CD8-positive, alpha-beta memory T cell (primary cell): ENCODE measurements around the gene ZCCHC7. TPM values are rescaled to one million over a fixed set of nuclear protein-coding genes. Genes with fewer than 3 reads are reported as not detected.

Source experiments
- CTCF ChIA-PET: fragments of 350-600 bp; sonication (Branson Sonifier 250); formaldehyde crosslinking; loops from one replicate; lab custom pipeline; 2021; ENCODE audit warnings: antibody characterized with exemption; lab: Charles Lee
- POLR2A ChIA-PET: fragments of 350-600 bp; sonication (Branson Sonifier 250); formaldehyde crosslinking; loops from one replicate; lab custom pipeline; 2021; ENCODE audit warnings: antibody characterized with exemption; lab: Charles Lee
- DNase-seq, 5 donors: peaks; one replicate each; pipeline versions ENCODE4 v3.0.0 to v3.0.0-alpha.2; 2020 to 2022; ENCODE audit warnings: mixed read lengths in 1 of 5
- H3K27ac ChIP-seq: one replicate; pipeline ENCODE4 v1.7.0; 2013; ENCODE audit warnings: low read depth, mild to moderate bottlenecking, low read length, moderate library complexity
- H3K27me3 ChIP-seq: 2 replicates; pipeline ENCODE4 v1.7.0; 2013; ENCODE audit warnings: low read length, mild to moderate bottlenecking; ENCODE audit not compliant: insufficient read depth, poor library complexity, severe bottlenecking
- H3K36me3 ChIP-seq: 2 replicates; pipeline ENCODE4 v1.7.0; 2013; ENCODE audit warnings: mild to moderate bottlenecking, low read length, moderate library complexity; ENCODE audit not compliant: insufficient read depth
- H3K4me1 ChIP-seq: 2 replicates; pipeline ENCODE4 v1.7.0; 2013; ENCODE audit warnings: mild to moderate bottlenecking, low read length, moderate library complexity; ENCODE audit not compliant: insufficient read depth
- H3K4me3 ChIP-seq: 2 replicates; pipeline ENCODE4 v1.7.0; 2013; ENCODE audit warnings: mild to moderate bottlenecking, low read length
- H3K9me3 ChIP-seq: 2 replicates; pipeline ENCODE4 v1.7.0; 2013; ENCODE audit warnings: mild to moderate bottlenecking, low read length
- H3K27ac Mint-ChIP-seq, 8 donors: one replicate each; pipeline ENCODE4 v1.8.0; 2020 to 2021; ENCODE audit warnings: mixed read lengths in 8 of 8, mild to moderate bottlenecking in 6 of 8, inconsistent platforms in 3 of 8, moderate library complexity in 3 of 8
- H3K27me3 Mint-ChIP-seq, 2 donors: one replicate each; pipeline ENCODE4 v1.8.0; 2020 to 2021; ENCODE audit warnings: mixed read lengths in 2 of 2, mild to moderate bottlenecking in 1 of 2, moderate library complexity in 1 of 2
- H3K36me3 Mint-ChIP-seq, 3 donors: one replicate each; pipeline ENCODE4 v1.8.0; 2020 to 2021; ENCODE audit warnings: mixed read lengths in 3 of 3, inconsistent platforms in 1 of 3, mild to moderate bottlenecking in 1 of 3
- H3K4me1 Mint-ChIP-seq, 3 donors: one replicate each; pipeline ENCODE4 v1.8.0; 2020 to 2021; ENCODE audit warnings: mixed read lengths in 3 of 3, inconsistent platforms in 1 of 3, mild to moderate bottlenecking in 1 of 3
- H3K4me3 Mint-ChIP-seq, 7 donors: one replicate each; pipeline ENCODE4 v1.8.0; 2020 to 2021; ENCODE audit warnings: mixed read lengths in 7 of 7, mild to moderate bottlenecking in 6 of 7, moderate library complexity in 4 of 7, inconsistent platforms in 2 of 7
- H3K9me3 Mint-ChIP-seq, 5 donors: one replicate each; pipeline ENCODE4 v1.8.0; 2020 to 2022; ENCODE audit warnings: mixed read lengths in 5 of 5, mild to moderate bottlenecking in 3 of 5, moderate library complexity in 2 of 5, inconsistent platforms in 1 of 5
- polyA plus RNA-seq: library from polyadenylated mRNA; unstranded; fragments of 300-500 nt; fragmentation: Illumina TruSeq; gene quantifications from one replicate; pipeline ENCODE4 v1.2.3, GENCODE V29; 2021
- total RNA-seq, 2 experiments: library from RNA; stranded (reverse); gene quantifications; one replicate each; pipeline ENCODE4 v1.2.3, GENCODE V29; 2021

The ZCCHC7 gene
- total and polyA plus RNA-seq, 3 experiments from 2014 or later: 25.6 to 35.2 (median 27.1) TPM

DNA sequence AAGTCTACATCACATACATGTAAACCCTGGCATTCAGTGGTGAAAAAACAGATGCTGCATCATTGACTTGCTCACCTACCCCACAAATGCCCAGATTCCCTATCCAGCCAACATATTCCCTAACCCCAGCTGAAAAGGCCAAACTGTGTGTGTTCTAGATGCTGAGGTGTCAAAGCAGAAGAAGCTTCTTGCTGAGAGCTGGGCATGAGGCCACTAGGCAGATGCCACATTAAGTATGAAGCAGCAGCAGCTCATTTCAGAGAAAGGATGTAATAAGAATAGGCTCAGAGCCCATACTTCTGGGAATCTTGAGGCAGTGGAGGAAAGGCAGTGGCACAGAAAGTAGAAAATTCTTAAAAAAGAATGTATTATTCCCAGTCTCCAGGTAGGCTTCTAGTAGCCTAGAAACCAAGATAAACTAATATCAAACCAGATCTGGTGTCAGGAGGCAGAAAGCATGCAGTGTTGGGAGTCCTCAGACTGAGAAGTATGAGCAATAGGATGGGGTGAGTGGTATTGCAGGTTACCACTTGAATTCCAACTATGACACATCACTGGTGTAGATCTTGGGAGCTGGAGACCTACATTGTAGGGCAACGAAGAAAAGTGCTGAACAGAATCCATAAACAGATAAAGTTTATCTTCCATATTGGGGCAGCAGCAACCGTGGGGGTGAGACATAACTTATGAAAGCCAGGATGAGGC lies 230.3 kb downstream of the ZCCHC7 start:
- H3K9me3 ChIP-seq: no peaks in the 10 kb centered on the region
- DNase-seq: no peak
- no peak overlapping the region for H3K4me3 Mint-ChIP-seq
- H3K27me3 ChIP-seq: no peaks in the 10 kb centered on the region
- H3K4me1 ChIP-seq: no peaks in the 10 kb centered on the region
- H3K27me3 Mint-ChIP-seq: no peaks in the 10 kb centered on the region
- H3K36me3 ChIP-seq: no peaks in the 10 kb centered on the region
- ChIA-PET CTCF (interaction anchor here (1.6 kb wide), 1 partner anchor 14 kb away, joined by 3 read pairs; no protein-coding TSS in a partner anchor), POLR2A (no interaction called here)
- peaks cover 0 to 5% (median 2%) of the 10 kb centered on the region in 3 donors for H3K4me1 Mint-ChIP-seq
- peaks cover 3 to 63% (median 27%) of the 10 kb centered on the region in 3 donors for H3K36me3 Mint-ChIP-seq
- no peak overlapping the region for H3K27ac ChIP-seq
- H3K9me3 Mint-ChIP-seq: no peaks in the 10 kb centered on the region
- H3K4me3 ChIP-seq: no peak overlapping the region
- H3K27ac Mint-ChIP-seq: peak overlapping the region in 1 of 8 donors; percentile 74

DNA sequence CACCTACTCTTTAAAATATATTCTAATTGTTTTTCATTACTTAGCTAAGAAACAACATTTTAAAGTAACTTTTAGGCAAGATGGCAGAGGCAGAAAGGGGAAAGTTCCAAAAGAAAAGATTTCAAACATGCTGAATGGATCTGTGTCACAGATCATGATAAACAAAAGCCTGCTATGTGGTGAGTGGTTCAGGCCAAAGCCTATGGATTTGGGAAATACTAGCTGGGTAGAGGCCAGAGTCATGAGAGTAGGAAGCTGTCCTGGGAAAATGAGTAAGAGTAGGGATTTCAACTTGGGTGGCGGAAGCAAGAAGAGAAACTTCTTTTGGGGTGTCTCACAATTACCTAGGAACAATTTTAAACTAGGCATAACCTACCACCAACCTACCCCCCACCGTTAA lies 233.4 kb downstream of the ZCCHC7 start:
- Mint-ChIP-seq H3K27ac (peak overlapping the region in 1 of 8 donors; percentile 40), H3K9me3 (no peaks in the 10 kb centered on the region), H3K36me3 (peaks cover 3 to 77% (median 25%) of the 10 kb centered on the region in 3 donors), H3K4me3 (no peak overlapping the region), H3K27me3 (no peaks in the 10 kb centered on the region), H3K4me1 (no peaks in the 10 kb centered on the region)
- H3K36me3 ChIP-seq: no peaks in the 10 kb centered on the region
- CTCF ChIA-PET: interaction anchor here (1.8 kb wide), 1 partner anchor 358 kb away, joined by 4 read pairs; no protein-coding TSS in a partner anchor
- H3K9me3 ChIP-seq: no peaks in the 10 kb centered on the region
- H3K27ac ChIP-seq: no peak overlapping the region
- DNase-seq: no peak
- no peak overlapping the region for H3K4me3 ChIP-seq
- H3K4me1 ChIP-seq: no peaks in the 10 kb centered on the region
- H3K27me3 ChIP-seq: no peaks in the 10 kb centered on the region
- POLR2A ChIA-PET: no interaction called here

DNA sequence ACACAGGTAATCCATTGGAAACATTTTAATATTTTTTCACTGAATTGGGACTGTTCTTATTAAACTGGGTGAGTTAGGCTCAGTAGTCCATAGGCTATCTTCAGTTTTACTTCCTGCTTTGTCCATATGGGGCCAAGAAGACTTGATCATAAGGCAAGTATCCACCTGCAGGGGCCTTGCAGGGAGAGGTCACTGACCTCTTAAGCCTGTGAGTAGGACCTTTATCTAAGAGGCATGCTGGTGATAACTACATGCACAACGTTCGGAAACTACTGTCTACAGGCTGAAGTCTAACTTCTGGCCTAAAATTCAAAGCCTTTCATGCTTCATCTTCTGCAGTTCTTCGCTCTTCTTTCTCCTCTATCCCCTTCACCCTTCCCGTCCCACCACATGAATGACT lies 242.1 kb downstream of the ZCCHC7 start:
- H3K9me3 Mint-ChIP-seq: peaks cover 0 to 2% (median 0%) of the 10 kb centered on the region in 5 donors
- no peaks in the 10 kb centered on the region for H3K9me3 ChIP-seq

DNA sequence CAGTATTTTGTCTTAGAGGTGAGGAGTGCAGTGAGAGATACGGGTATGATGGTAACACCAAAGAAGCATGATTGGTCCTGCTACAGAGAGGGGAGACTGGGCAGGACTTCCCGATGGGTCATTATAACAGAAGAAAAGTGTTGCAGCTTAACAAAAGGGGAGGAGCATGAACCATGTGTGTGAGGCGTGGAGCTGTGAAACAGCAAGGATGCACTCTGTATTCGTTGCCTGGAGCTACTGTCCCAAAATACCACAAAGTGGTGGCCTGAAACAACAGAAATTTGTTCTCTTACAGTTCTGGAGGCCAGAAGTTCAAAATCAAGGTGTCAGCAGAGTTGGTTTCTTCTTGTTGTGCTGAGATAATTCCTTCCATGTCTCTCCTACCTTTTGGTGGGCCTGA lies 242.8 kb downstream of the ZCCHC7 start:
- ChIA-PET POLR2A (no interaction called here), CTCF (no interaction called here)
- Histone ChIP-seq H3K27me3 (no peaks in the 10 kb centered on the region), H3K9me3 (no peaks in the 10 kb centered on the region), H3K4me3 (no peak overlapping the region), H3K36me3 (no peaks in the 10 kb centered on the region), H3K27ac (no peak overlapping the region), H3K4me1 (no peaks in the 10 kb centered on the region)
- Mint-ChIP-seq H3K27me3 (peaks cover 0 to 2% of the 10 kb centered on the region in 2 donors), H3K9me3 (peaks cover 0 to 2% (median 0%) of the 10 kb centered on the region in 5 donors), H3K4me1 (no peaks in the 10 kb centered on the region), H3K27ac (no peak overlapping the region), H3K4me3 (no peak overlapping the region), H3K36me3 (peaks cover 0 to 16% (median 8%) of the 10 kb centered on the region in 3 donors)
- no peak for DNase-seq

More for the DNA sequence above, 242.1 kb downstream of the ZCCHC7 start:
- Histone ChIP-seq H3K36me3 (no peaks in the 10 kb centered on the region), H3K4me3 (no peak overlapping the region), H3K27me3 (no peaks in the 10 kb centered on the region), H3K4me1 (no peaks in the 10 kb centered on the region), H3K27ac (no peak overlapping the region)
- Mint-ChIP-seq H3K27ac (no peak overlapping the region), H3K36me3 (peaks cover 0 to 22% (median 8%) of the 10 kb centered on the region in 3 donors), H3K4me1 (no peaks in the 10 kb centered on the region), H3K4me3 (no peak overlapping the region), H3K27me3 (peaks cover 0 to 2% of the 10 kb centered on the region in 2 donors)
- no peak for DNase-seq
- CTCF ChIA-PET: no interaction called here
- POLR2A ChIA-PET: no interaction called here

DNA sequence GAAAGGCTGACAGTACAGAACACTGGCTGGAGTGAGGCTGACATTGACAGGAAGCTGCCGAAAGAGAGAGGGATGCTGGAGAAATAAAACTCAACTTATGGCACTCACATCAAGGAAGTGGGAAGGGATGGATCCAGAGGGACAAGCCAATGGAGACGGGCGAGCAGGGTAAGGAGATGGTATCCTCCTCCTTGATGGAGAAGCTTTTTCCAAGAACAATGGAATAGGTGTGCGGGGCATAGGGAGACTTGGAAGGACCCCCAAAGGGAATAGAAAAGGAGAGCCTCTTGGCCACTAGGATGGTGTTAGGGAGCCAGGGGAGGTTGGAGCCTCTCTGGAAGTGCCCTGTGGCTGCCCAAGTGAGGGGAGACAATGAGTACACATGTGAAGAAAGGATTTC lies 243.8 kb downstream of the ZCCHC7 start:
- no peaks in the 10 kb centered on the region for H3K4me1 ChIP-seq
- no peak overlapping the region for H3K27ac ChIP-seq
- no peak for DNase-seq
- no peaks in the 10 kb centered on the region for H3K27me3 ChIP-seq
- Mint-ChIP-seq H3K4me1 (no peaks in the 10 kb centered on the region), H3K27ac (no peak overlapping the region), H3K4me3 (no peak overlapping the region), H3K36me3 (peaks cover 0 to 8% (median 7%) of the 10 kb centered on the region in 3 donors), H3K9me3 (peaks cover 0 to 2% (median 0%) of the 10 kb centered on the region in 5 donors), H3K27me3 (peaks cover 0 to 2% of the 10 kb centered on the region in 2 donors)
- no peaks in the 10 kb centered on the region for H3K9me3 ChIP-seq
- no peaks in the 10 kb centered on the region for H3K36me3 ChIP-seq
- ChIA-PET POLR2A (no interaction called here), CTCF (interaction anchor here (1.5 kb wide), 2 partner anchors 14 to 368 kb away, joined by 3 to 7 read pairs; no protein-coding TSS in a partner anchor)
- no peak overlapping the region for H3K4me3 ChIP-seq

DNA sequence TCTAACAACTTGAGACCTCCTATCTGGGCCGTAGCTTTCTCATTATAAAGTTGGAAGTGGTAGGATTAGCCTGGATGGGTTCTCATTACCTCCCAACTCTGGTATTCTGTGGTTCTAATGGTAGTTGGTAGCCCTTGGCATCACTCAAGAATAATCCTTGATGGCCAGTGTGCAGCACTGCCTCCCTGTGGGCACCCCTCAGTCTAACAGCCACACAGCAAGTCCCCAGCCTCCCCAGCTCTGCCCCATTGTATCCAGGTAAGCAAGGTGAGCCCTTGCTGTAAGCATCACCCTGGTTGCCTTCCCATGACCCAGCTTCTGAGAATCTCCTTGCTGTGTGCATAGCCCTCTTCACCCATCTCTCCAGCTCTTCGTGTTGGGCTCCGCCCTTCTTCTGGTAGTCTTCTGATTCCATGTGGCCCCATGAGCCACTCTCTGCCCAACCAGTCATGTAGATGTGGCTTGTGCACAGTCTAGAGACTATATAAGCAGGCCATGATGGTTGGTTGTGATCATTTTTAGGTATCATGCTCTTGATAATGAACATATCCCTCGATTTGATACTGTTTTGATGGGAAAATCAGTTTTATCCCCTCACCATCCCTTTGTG lies 244.5 kb downstream of the ZCCHC7 start:
- Mint-ChIP-seq H3K36me3 (peaks cover 0 to 8% (median 3%) of the 10 kb centered on the region in 3 donors), H3K9me3 (peaks cover 0 to 2% (median 0%) of the 10 kb centered on the region in 5 donors), H3K27me3 (peaks cover 0 to 2% of the 10 kb centered on the region in 2 donors), H3K4me1 (no peaks in the 10 kb centered on the region), H3K27ac (peak overlapping the region in 2 of 8 donors; percentile 21 to 51), H3K4me3 (no peak overlapping the region)
- Histone ChIP-seq H3K9me3 (no peaks in the 10 kb centered on the region), H3K4me3 (no peak overlapping the region), H3K4me1 (no peaks in the 10 kb centered on the region), H3K27me3 (no peaks in the 10 kb centered on the region), H3K36me3 (no peaks in the 10 kb centered on the region), H3K27ac (no peak overlapping the region)
- ChIA-PET CTCF (interaction anchor here (1.5 kb wide), 2 partner anchors 15 to 369 kb away, joined by 3 to 7 read pairs; no protein-coding TSS in a partner anchor), POLR2A (no interaction called here)
- DNase-seq: no peak

DNA sequence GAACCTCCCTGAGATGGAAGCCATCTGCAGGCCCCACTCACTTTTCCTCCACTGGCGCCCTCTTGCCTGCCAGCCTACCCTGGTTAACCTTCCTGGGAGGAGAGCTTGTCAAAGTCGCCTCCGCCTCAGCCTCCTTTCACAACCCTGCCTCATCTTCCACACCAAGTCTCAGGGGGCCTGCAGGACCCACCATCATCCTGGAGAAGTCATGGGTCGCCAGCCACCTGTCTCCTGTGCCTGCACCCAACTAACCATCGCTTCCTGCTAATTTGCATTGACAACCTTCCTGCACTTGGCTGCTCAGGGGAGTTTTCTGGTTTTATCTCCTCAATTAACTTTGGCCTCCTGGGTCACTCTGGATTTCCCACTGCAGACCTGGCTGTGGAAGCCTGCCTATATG lies 249.3 kb downstream of the ZCCHC7 start:
- DNase-seq: no peak
- H3K27ac Mint-ChIP-seq: no peak overlapping the region
- CTCF ChIA-PET: no interaction called here
- H3K27ac ChIP-seq: no peak overlapping the region
- POLR2A ChIA-PET: no interaction called here
- no peaks in the 10 kb centered on the region for H3K9me3 ChIP-seq
- no peaks in the 10 kb centered on the region for H3K36me3 ChIP-seq
- H3K36me3 Mint-ChIP-seq: peaks cover 0 to 2% (median 0%) of the 10 kb centered on the region in 3 donors
- H3K4me1 ChIP-seq: no peaks in the 10 kb centered on the region
- H3K4me3 ChIP-seq: no peak overlapping the region
- H3K27me3 ChIP-seq: no peaks in the 10 kb centered on the region
- H3K27me3 Mint-ChIP-seq: peaks cover 2 to 9% of the 10 kb centered on the region in 2 donors
- peak overlapping the region in 1 of 7 donors; percentile 46 for H3K4me3 Mint-ChIP-seq
- no peaks in the 10 kb centered on the region for H3K9me3 Mint-ChIP-seq
- peaks cover 6 to 15% (median 7%) of the 10 kb centered on the region in 3 donors for H3K4me1 Mint-ChIP-seq

DNA sequence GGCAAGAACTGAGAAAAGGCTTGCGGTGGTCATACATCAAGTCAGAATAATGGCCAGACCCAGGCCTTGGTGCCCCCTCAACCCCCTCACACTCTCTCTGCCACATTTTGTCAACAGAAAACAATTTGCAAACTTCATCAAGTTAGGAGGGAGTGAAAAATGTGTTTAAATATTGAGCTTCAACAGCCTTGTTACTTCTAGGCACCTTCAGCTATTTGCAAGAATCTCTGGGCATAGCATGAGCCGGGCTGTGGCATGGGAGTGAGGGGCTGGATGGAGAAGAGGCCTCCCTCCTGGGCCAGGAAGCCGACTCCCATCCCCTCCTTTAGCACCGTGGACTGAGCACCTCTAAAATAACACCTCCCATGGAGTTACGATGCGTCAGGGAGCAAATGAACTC lies 249.9 kb downstream of the ZCCHC7 start:
- Mint-ChIP-seq H3K4me3 (no peak overlapping the region), H3K27me3 (peaks cover 4 to 12% of the 10 kb centered on the region in 2 donors), H3K27ac (no peak overlapping the region), H3K36me3 (peaks cover 0 to 2% (median 0%) of the 10 kb centered on the region in 3 donors), H3K9me3 (no peaks in the 10 kb centered on the region), H3K4me1 (peaks cover 6 to 15% (median 7%) of the 10 kb centered on the region in 3 donors)
- Histone ChIP-seq H3K27ac (no peak overlapping the region), H3K36me3 (no peaks in the 10 kb centered on the region), H3K4me3 (no peak overlapping the region), H3K9me3 (no peaks in the 10 kb centered on the region), H3K27me3 (no peaks in the 10 kb centered on the region), H3K4me1 (no peaks in the 10 kb centered on the region)
- DNase-seq: no peak
- CTCF ChIA-PET: no interaction called here
- POLR2A ChIA-PET: no interaction called here
